ENCODE results near the gene F13A1.

Gene F13A1

DNA sequence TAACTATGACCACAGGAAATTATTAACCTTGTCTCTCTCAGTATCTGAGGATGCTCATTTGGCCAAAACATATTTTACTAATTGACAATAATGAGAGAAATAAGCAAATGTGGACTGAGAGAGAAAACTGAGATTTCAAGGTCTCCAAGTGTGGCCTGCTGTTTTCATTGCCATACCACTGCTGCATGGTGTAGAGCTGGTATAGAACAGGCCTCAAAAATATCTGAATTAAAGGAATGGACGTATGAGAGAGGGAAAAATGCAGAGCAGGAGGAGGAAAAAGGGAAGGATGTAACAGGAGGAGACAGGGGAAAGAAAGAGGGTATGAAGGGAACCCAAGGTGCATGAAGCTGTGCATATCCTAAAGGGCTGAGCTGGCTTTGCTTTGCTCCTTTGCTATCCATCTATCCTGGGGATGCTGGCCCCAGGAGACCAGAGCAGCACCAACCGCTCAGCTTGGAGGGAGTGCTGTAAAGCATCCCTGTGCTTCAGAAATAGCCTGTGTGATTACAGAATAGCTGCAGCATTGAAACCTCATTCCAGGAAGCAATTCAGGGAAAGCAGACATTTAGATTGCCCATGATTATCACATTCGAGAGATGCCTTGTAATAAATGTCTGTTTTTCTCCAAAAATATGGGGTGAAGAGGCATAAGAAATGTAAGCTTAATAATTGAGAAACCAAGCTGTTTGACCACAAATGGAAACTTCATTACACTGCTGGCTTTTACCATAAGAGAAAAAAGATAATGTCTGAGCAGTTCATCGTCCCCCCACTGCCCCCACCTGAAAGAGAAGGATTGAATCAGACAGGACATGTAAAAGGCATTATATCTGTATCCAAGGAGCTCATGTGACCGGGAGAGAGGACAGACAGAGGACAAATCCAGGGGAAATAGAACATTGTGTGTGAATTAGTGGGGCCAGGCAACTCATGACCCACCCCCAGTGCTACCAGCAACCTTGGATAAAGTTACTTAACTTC is 80.6 kb downstream of the F13A1 start:
- no peak overlapping the region for H3K27ac ChIP-seq (ENCODE audit: low read depth, low read length)
- no peaks in the 10 kb centered on the region for H3K79me2 ChIP-seq (ENCODE audit: control insufficient read depth, insufficient read depth, low read length, poor library complexity)
- H3K14ac ChIP-seq (ENCODE audit: low read length) = no peak overlapping the region
- H3K18ac ChIP-seq (ENCODE audit: low read length) = no peak overlapping the region
- no peak overlapping the region for H3K4me3 ChIP-seq (ENCODE audit: low read depth, low read length)
- no peak overlapping the region for H4K12ac ChIP-seq (ENCODE audit: low read depth, low read length)
- H2BK5ac ChIP-seq (ENCODE audit: low read depth, low read length, poor library complexity) = no peak overlapping the region
- no peaks in the 10 kb centered on the region for H3K36me3 ChIP-seq (ENCODE audit: control insufficient read depth in 1 of 2, insufficient read depth in 2 of 2, low read length in 2 of 2)
- no peaks in the 10 kb centered on the region for H3K27me3 ChIP-seq (ENCODE audit: insufficient read depth, low read length)
- H3K9me3 ChIP-seq (ENCODE audit: insufficient read depth, low read depth, low read length) = peaks cover 2% of the 10 kb centered on the region
- H3K4me2 ChIP-seq (ENCODE audit: low read length) = no peak overlapping the region
- WGBS (ENCODE audit: extremely low coverage, insufficient coverage, insufficient read length) = no CpG with 5 or more reads among the region's 5 CpGs
- H4K8ac ChIP-seq (ENCODE audit: low read depth, low read length) = no peak overlapping the region
- H3K4ac ChIP-seq (ENCODE audit: low read depth, low read length) = no peak overlapping the region
- no peaks in the 10 kb centered on the region for H3K4me1 ChIP-seq (ENCODE audit: control insufficient read depth in 1 of 2, insufficient read depth in 2 of 2, low read length in 2 of 2)
- H4K91ac ChIP-seq (ENCODE audit: low read depth, low read length) = no peak overlapping the region
- H3K23ac ChIP-seq (ENCODE audit: low read length) = no peak overlapping the region
- H3K79me1 ChIP-seq (ENCODE audit: low read length) = no peaks in the 10 kb centered on the region
- H2AK5ac ChIP-seq (ENCODE audit: low read length) = no peak overlapping the region
- H2BK12ac ChIP-seq (ENCODE audit: low read length) = no peak overlapping the region
- no peak for DNase-seq
- H2BK120ac ChIP-seq (ENCODE audit: insufficient read depth, low read length, poor library complexity) = no peak overlapping the region
- H2AFZ ChIP-seq (ENCODE audit: insufficient read depth, low read length, poor library complexity) = no peak overlapping the region
- no peak overlapping the region for H3K9ac ChIP-seq (ENCODE audit: low read length)

DNA sequence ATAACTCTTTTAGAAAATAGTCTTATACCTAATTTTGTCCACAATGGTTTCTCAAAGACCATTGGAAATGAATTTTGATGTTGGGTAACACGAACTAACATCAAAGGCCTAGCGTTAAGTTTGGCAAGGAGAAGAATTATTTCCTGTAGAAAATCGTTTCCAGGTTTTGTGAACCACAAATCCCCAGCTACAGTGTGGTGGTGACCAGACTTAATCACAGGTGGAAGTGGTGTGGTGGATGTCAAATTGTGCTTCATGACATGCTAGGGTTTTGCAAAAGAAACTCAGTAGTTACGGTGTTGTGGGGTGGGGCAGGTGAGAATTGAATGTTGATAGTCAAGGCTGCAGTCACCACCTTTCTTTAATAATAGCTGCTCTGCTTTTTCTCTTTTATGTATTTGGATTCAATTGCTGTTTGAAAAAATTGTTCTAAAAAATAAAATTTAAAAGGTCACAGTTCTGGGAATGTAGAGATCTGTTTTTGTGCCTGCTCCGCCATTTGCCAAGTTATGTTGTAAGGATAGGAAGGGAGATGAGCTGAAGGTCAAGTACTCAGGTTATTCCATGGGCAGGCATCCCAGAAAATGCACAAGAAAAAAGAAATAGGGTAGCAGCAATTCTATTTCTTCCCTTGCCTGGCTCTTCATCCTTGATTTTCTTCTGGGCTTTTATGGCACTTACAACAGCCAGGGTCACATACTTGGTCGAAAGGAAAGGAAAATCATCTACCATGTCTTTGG is 83.6 kb downstream of the F13A1 start:
- H4K8ac ChIP-seq (ENCODE audit: low read depth, low read length) = no peak overlapping the region
- no peaks in the 10 kb centered on the region for H3K79me1 ChIP-seq (ENCODE audit: low read length)
- H3K4me1 ChIP-seq (ENCODE audit: control insufficient read depth in 1 of 2, insufficient read depth in 2 of 2, low read length in 2 of 2) = no peaks in the 10 kb centered on the region
- H3K4me3 ChIP-seq (ENCODE audit: low read depth, low read length) = no peak overlapping the region
- no peak overlapping the region for H4K12ac ChIP-seq (ENCODE audit: low read depth, low read length)
- no peak overlapping the region for H3K18ac ChIP-seq (ENCODE audit: low read length)
- H2BK12ac ChIP-seq (ENCODE audit: low read length) = no peak overlapping the region
- no peak overlapping the region for H2AFZ ChIP-seq (ENCODE audit: insufficient read depth, low read length, poor library complexity)
- no CpG with 5 or more reads among the region's 6 CpGs for WGBS (ENCODE audit: extremely low coverage, insufficient coverage, insufficient read length)
- no peak overlapping the region for H3K9ac ChIP-seq (ENCODE audit: low read length)
- no peak overlapping the region for H2AK5ac ChIP-seq (ENCODE audit: low read length)
- no peak overlapping the region for H3K23ac ChIP-seq (ENCODE audit: low read length)
- H2BK120ac ChIP-seq (ENCODE audit: insufficient read depth, low read length, poor library complexity) = no peak overlapping the region
- DNase-seq = no peak
- H3K14ac ChIP-seq (ENCODE audit: low read length) = no peak overlapping the region
- H3K4ac ChIP-seq (ENCODE audit: low read depth, low read length) = no peak overlapping the region
- H4K91ac ChIP-seq (ENCODE audit: low read depth, low read length) = no peak overlapping the region
- H3K9me3 ChIP-seq (ENCODE audit: insufficient read depth, low read depth, low read length) = no peaks in the 10 kb centered on the region
- H3K27me3 ChIP-seq (ENCODE audit: insufficient read depth, low read length) = no peaks in the 10 kb centered on the region
- H3K79me2 ChIP-seq (ENCODE audit: control insufficient read depth, insufficient read depth, low read length, poor library complexity) = no peaks in the 10 kb centered on the region
- H2BK5ac ChIP-seq (ENCODE audit: low read depth, low read length, poor library complexity) = no peak overlapping the region
- H3K36me3 ChIP-seq (ENCODE audit: control insufficient read depth in 1 of 2, insufficient read depth in 2 of 2, low read length in 2 of 2) = no peaks in the 10 kb centered on the region
- H3K27ac ChIP-seq (ENCODE audit: low read depth, low read length) = no peak overlapping the region
- H3K4me2 ChIP-seq (ENCODE audit: low read length) = no peak overlapping the region

DNA sequence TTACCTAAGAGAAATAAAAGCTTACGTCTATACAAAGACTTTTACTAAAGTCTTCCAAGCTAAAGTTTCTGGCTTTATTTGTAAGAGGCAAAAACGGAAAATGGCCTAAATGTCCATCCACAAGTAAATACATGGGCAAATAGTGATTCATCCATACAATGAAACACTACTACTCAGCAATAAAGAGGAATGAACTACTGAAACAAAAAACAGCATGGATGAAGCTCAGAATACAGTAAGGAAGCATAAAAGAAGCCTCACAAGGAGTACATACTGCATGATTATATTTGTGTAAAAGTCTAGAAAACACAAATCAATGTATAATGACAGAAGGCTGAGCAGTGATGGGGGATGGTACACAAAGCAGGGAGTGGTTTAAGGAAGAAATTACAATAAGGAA is 84.7 kb downstream of the F13A1 start:
- Histone ChIP-seq H4K12ac (ENCODE audit: low read depth, low read length) (no peak overlapping the region), H3K14ac (ENCODE audit: low read length) (no peak overlapping the region), H4K91ac (ENCODE audit: low read depth, low read length) (no peak overlapping the region), H3K4me1 (ENCODE audit: control insufficient read depth in 1 of 2, insufficient read depth in 2 of 2, low read length in 2 of 2) (no peaks in the 10 kb centered on the region), H2BK12ac (ENCODE audit: low read length) (no peak overlapping the region), H3K4ac (ENCODE audit: low read depth, low read length) (no peak overlapping the region), H3K27me3 (ENCODE audit: insufficient read depth, low read length) (no peaks in the 10 kb centered on the region), H3K4me2 (ENCODE audit: low read length) (no peak overlapping the region), H2BK5ac (ENCODE audit: low read depth, low read length, poor library complexity) (no peak overlapping the region), H2AFZ (ENCODE audit: insufficient read depth, low read length, poor library complexity) (no peak overlapping the region), H3K79me2 (ENCODE audit: control insufficient read depth, insufficient read depth, low read length, poor library complexity) (no peaks in the 10 kb centered on the region), H4K8ac (ENCODE audit: low read depth, low read length) (no peak overlapping the region), H3K4me3 (ENCODE audit: low read depth, low read length) (no peak overlapping the region), H3K36me3 (ENCODE audit: control insufficient read depth in 1 of 2, insufficient read depth in 2 of 2, low read length in 2 of 2) (no peaks in the 10 kb centered on the region), H3K79me1 (ENCODE audit: low read length) (no peaks in the 10 kb centered on the region), H3K9me3 (ENCODE audit: insufficient read depth, low read depth, low read length) (no peaks in the 10 kb centered on the region), H2AK5ac (ENCODE audit: low read length) (no peak overlapping the region), H3K27ac (ENCODE audit: low read depth, low read length) (no peak overlapping the region), H2BK120ac (ENCODE audit: insufficient read depth, low read length, poor library complexity) (no peak overlapping the region), H3K23ac (ENCODE audit: low read length) (no peak overlapping the region), H3K18ac (ENCODE audit: low read length) (no peak overlapping the region), H3K9ac (ENCODE audit: low read length) (no peak overlapping the region)
- no peak for DNase-seq
- WGBS (ENCODE audit: extremely low coverage, insufficient coverage, insufficient read length) = no CpG with 5 or more reads among the region's 2 CpGs

GRCh38 chr6:6234963-6235362 is 85.5 kb downstream of the F13A1 start:
- Histone ChIP-seq H3K18ac (ENCODE audit: low read length) (no peak overlapping the region), H3K36me3 (ENCODE audit: control insufficient read depth in 1 of 2, insufficient read depth in 2 of 2, low read length in 2 of 2) (no peaks in the 10 kb centered on the region), H2BK5ac (ENCODE audit: low read depth, low read length, poor library complexity) (no peak overlapping the region), H3K4me2 (ENCODE audit: low read length) (no peak overlapping the region), H4K8ac (ENCODE audit: low read depth, low read length) (no peak overlapping the region), H3K79me1 (ENCODE audit: low read length) (no peaks in the 10 kb centered on the region), H3K4ac (ENCODE audit: low read depth, low read length) (no peak overlapping the region), H2BK120ac (ENCODE audit: insufficient read depth, low read length, poor library complexity) (no peak overlapping the region), H3K23ac (ENCODE audit: low read length) (no peak overlapping the region), H3K4me1 (ENCODE audit: control insufficient read depth in 1 of 2, insufficient read depth in 2 of 2, low read length in 2 of 2) (no peaks in the 10 kb centered on the region), H4K12ac (ENCODE audit: low read depth, low read length) (no peak overlapping the region), H2AK5ac (ENCODE audit: low read length) (no peak overlapping the region), H3K79me2 (ENCODE audit: control insufficient read depth, insufficient read depth, low read length, poor library complexity) (no peaks in the 10 kb centered on the region), H3K4me3 (ENCODE audit: low read depth, low read length) (no peak overlapping the region), H4K91ac (ENCODE audit: low read depth, low read length) (no peak overlapping the region), H3K9me3 (ENCODE audit: insufficient read depth, low read depth, low read length) (no peaks in the 10 kb centered on the region), H2AFZ (ENCODE audit: insufficient read depth, low read length, poor library complexity) (no peak overlapping the region), H3K9ac (ENCODE audit: low read length) (no peak overlapping the region), H2BK12ac (ENCODE audit: low read length) (no peak overlapping the region), H3K14ac (ENCODE audit: low read length) (no peak overlapping the region), H3K27me3 (ENCODE audit: insufficient read depth, low read length) (no peaks in the 10 kb centered on the region), H3K27ac (ENCODE audit: low read depth, low read length) (no peak overlapping the region)
- no CpG with 5 or more reads among the region's 1 CpG for WGBS (ENCODE audit: extremely low coverage, insufficient coverage, insufficient read length)
- no peak for DNase-seq

Measured in trophoblast cell (in vitro differentiated cells and primary cell).